ENCODE measurements around the gene GAGE12H.
"Not testable (repeated sequence)": the region's sequence is repeated elsewhere in the genome, so short reads cannot be mapped to it uniquely, and the experiment has no call there.

The GAGE12H gene

GRCh38 chrX:49579649-49580048, at the start of gene GAGE12H:
Gene GAGE12H (plus strand): TSS chrX:49579949. CDS start chrX:49581104, 1,155 bp downstream.
- H3K4me1 ChIP-seq (ENCODE audit: control insufficient read depth, insufficient read depth, low read length); H3K4me3 ChIP-seq (ENCODE audit: low read length); H3K9me3 ChIP-seq (ENCODE audit: control insufficient read depth, low read length); H3K36me3 ChIP-seq (ENCODE audit: control insufficient read depth, insufficient read depth, low read length); H3K9ac ChIP-seq (ENCODE audit: low read length); H3K27me3 ChIP-seq (ENCODE audit: control insufficient read depth, insufficient read depth, low read length): not testable (repeated sequence)

DNA sequence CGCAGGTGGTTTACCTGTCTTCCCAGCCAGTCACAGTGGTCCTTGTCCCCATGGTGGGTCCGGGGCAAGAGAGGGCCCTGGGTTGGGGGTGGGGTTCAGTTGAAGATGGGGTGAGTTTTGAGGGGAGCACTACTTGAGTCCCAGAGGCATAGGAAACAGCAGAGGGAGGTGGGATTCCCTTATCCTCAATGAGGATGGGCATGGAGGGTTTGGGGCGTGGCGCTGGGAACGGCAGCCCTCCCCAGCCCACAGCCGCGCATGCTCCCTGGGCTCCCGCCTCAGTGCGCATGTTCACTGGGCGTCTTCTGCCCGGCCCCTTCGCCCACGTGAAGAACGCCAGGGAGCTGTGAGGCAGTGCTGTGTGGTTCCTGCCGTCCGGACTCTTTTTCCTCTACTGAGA, 47.9 kb upstream of the GAGE12H start, which contains the start of gene GAGE12C:
Gene GAGE12C, plus strand, starts transcription at position 301 of the 400 bp plus-strand sequence. CDS start 1,155 bp downstream, outside the sequence.
- H3K9me3 ChIP-seq (ENCODE audit: control insufficient read depth, low read length), result not testable (repeated sequence)

DNA sequence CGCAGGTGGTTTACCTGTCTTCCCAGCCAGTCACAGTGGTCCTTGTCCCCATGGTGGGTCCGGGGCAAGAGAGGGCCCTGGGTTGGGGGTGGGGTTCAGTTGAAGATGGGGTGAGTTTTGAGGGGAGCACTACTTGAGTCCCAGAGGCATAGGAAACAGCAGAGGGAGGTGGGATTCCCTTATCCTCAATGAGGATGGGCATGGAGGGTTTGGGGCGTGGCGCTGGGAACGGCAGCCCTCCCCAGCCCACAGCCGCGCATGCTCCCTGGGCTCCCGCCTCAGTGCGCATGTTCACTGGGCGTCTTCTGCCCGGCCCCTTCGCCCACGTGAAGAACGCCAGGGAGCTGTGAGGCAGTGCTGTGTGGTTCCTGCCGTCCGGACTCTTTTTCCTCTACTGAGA, 38.3 kb upstream of the GAGE12H start, which contains the start of gene GAGE12D:
Gene GAGE12D, plus strand, starts transcription at position 301 of the 400 bp plus-strand sequence. CDS start 1,155 bp downstream, outside the sequence.
- not testable (repeated sequence) for H3K4me3 ChIP-seq (ENCODE audit: low read length); H3K9me3 ChIP-seq (ENCODE audit: control insufficient read depth, low read length); H3K4me1 ChIP-seq (ENCODE audit: control insufficient read depth, insufficient read depth, low read length); H3K27me3 ChIP-seq (ENCODE audit: control insufficient read depth, insufficient read depth, low read length); H3K9ac ChIP-seq (ENCODE audit: low read length); H3K36me3 ChIP-seq (ENCODE audit: control insufficient read depth, insufficient read depth, low read length)

More for the DNA sequence above, 47.9 kb upstream of the GAGE12H start, which contains the start of gene GAGE12C:
- H3K4me3 ChIP-seq (ENCODE audit: low read length); H3K27me3 ChIP-seq (ENCODE audit: control insufficient read depth, insufficient read depth, low read length); H3K9ac ChIP-seq (ENCODE audit: low read length); H3K36me3 ChIP-seq (ENCODE audit: control insufficient read depth, insufficient read depth, low read length); H3K4me1 ChIP-seq (ENCODE audit: control insufficient read depth, insufficient read depth, low read length): not testable (repeated sequence)

- H3K27me3 ChIP-seq (ENCODE audit: control insufficient read depth, insufficient read depth, low read length); H3K9me3 ChIP-seq (ENCODE audit: control insufficient read depth, low read length); H3K9ac ChIP-seq (ENCODE audit: low read length); H3K4me3 ChIP-seq (ENCODE audit: low read length); H3K36me3 ChIP-seq (ENCODE audit: control insufficient read depth, insufficient read depth, low read length); H3K4me1 ChIP-seq (ENCODE audit: control insufficient read depth, insufficient read depth, low read length): not testable (repeated sequence)
Observed at GRCh38 chrX:49550989-49551388, 28.8 kb upstream of the GAGE12H start, which contains the start of gene GAGE12E. Gene GAGE12E (plus strand): TSS chrX:49551289. CDS start chrX:49552444, 1,155 bp downstream.

GRCh38 chrX:49560542-49560941, 19.2 kb upstream of the GAGE12H start, which contains the start of gene GAGE12F:
Gene GAGE12F (plus strand): TSS chrX:49560842. CDS start chrX:49561997, 1,155 bp downstream.
- H3K36me3 ChIP-seq (ENCODE audit: control insufficient read depth, insufficient read depth, low read length); H3K4me3 ChIP-seq (ENCODE audit: low read length); H3K9ac ChIP-seq (ENCODE audit: low read length); H3K9me3 ChIP-seq (ENCODE audit: control insufficient read depth, low read length); H3K27me3 ChIP-seq (ENCODE audit: control insufficient read depth, insufficient read depth, low read length); H3K4me1 ChIP-seq (ENCODE audit: control insufficient read depth, insufficient read depth, low read length): not testable (repeated sequence)

DNA sequence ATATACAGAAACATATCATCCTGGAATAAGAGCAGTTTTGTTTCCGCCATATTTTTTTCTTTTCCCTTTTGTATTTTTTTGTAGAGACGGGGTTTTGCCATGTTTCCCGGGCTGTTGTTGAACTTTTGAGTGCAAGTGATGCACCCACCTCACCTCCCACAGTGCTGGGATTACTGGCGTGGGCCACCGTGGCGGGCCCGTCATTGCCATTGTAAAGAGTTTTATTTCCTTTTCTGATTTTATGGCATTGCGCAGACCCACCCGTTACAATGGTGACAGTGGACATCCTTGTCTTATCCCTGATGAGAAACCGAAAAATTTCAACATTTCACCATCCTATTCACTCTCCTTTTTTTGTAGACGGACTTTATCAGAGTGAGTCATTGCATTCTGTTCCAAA, 11.0 kb upstream of the GAGE12H start:
- H3K27me3 ChIP-seq (ENCODE audit: control insufficient read depth, insufficient read depth, low read length); H3K9me3 ChIP-seq (ENCODE audit: control insufficient read depth, low read length); H3K36me3 ChIP-seq (ENCODE audit: control insufficient read depth, insufficient read depth, low read length); H3K9ac ChIP-seq (ENCODE audit: low read length); H3K4me3 ChIP-seq (ENCODE audit: low read length); H3K4me1 ChIP-seq (ENCODE audit: control insufficient read depth, insufficient read depth, low read length): not testable (repeated sequence)

- H3K4me3 ChIP-seq (ENCODE audit: low read length); H3K27me3 ChIP-seq (ENCODE audit: control insufficient read depth, insufficient read depth, low read length); H3K36me3 ChIP-seq (ENCODE audit: control insufficient read depth, insufficient read depth, low read length); H3K4me1 ChIP-seq (ENCODE audit: control insufficient read depth, insufficient read depth, low read length); H3K9ac ChIP-seq (ENCODE audit: low read length); H3K9me3 ChIP-seq (ENCODE audit: control insufficient read depth, low read length): not testable (repeated sequence)
Observed at GRCh38 chrX:49569152-49569551, 10.6 kb upstream of the GAGE12H start.

DNA sequence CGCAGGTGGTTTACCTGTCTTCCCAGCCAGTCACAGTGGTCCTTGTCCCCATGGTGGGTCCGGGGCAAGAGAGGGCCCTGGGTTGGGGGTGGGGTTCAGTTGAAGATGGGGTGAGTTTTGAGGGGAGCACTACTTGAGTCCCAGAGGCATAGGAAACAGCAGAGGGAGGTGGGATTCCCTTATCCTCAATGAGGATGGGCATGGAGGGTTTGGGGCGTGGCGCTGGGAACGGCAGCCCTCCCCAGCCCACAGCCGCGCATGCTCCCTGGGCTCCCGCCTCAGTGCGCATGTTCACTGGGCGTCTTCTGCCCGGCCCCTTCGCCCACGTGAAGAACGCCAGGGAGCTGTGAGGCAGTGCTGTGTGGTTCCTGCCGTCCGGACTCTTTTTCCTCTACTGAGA, 9.6 kb upstream of the GAGE12H start, which contains the start of gene GAGE12G:
Gene GAGE12G, plus strand, starts transcription at position 301 of the 400 bp plus-strand sequence. CDS start 1,155 bp downstream, outside the sequence.
- not testable (repeated sequence) for H3K4me1 ChIP-seq (ENCODE audit: control insufficient read depth, insufficient read depth, low read length); H3K9me3 ChIP-seq (ENCODE audit: control insufficient read depth, low read length); H3K9ac ChIP-seq (ENCODE audit: low read length); H3K36me3 ChIP-seq (ENCODE audit: control insufficient read depth, insufficient read depth, low read length); H3K27me3 ChIP-seq (ENCODE audit: control insufficient read depth, insufficient read depth, low read length); H3K4me3 ChIP-seq (ENCODE audit: low read length)

DNA sequence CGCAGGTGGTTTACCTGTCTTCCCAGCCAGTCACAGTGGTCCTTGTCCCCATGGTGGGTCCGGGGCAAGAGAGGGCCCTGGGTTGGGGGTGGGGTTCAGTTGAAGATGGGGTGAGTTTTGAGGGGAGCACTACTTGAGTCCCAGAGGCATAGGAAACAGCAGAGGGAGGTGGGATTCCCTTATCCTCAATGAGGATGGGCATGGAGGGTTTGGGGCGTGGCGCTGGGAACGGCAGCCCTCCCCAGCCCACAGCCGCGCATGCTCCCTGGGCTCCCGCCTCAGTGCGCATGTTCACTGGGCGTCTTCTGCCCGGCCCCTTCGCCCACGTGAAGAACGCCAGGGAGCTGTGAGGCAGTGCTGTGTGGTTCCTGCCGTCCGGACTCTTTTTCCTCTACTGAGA, 9.4 kb downstream of the GAGE12H start, which contains the start of gene GAGE2A:
Gene GAGE2A, plus strand, starts transcription at position 301 of the 400 bp plus-strand sequence. CDS start 1,155 bp downstream, outside the sequence.
- H3K9me3 ChIP-seq (ENCODE audit: control insufficient read depth, low read length); H3K36me3 ChIP-seq (ENCODE audit: control insufficient read depth, insufficient read depth, low read length); H3K4me1 ChIP-seq (ENCODE audit: control insufficient read depth, insufficient read depth, low read length); H3K9ac ChIP-seq (ENCODE audit: low read length); H3K4me3 ChIP-seq (ENCODE audit: low read length); H3K27me3 ChIP-seq (ENCODE audit: control insufficient read depth, insufficient read depth, low read length): not testable (repeated sequence)

DNA sequence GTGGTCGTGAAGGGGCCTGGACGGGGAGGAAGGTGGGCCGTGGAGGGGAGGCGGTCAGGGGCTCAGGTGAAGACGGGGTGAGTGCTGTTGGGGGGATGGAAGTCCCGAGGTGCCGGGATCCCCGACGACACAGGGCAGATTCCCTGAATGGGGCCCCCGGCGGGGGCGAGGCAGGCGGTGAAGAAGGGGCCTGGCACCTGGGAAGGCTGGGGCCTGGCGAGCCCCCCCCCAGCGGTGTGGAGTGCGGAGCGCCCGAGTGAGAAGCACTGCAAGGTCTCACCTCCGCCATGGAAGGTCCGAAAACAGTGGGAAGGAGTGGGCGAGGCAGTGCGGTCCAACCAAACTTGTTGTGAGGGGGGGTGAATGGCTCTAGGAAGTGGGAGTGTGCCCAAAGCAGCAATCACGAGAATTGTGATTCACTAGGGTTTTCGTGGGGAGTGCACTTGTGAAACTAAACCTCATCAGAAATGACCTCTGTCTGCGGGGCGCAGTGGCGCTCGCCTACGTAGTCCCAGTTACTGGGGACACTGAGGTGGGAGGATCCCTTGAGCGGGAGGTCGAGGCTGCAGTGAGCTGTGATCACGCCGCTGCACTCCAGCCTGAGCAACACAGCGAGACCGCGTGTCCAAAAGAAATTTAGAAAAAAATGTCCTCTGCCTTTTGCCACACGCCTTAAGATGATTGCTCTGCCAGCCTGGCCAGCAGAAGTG, 10.2 kb downstream of the GAGE12H start:
- H3K9me3 ChIP-seq (ENCODE audit: control insufficient read depth, low read length); H3K4me3 ChIP-seq (ENCODE audit: low read length); H3K9ac ChIP-seq (ENCODE audit: low read length); H3K4me1 ChIP-seq (ENCODE audit: control insufficient read depth, insufficient read depth, low read length); H3K27me3 ChIP-seq (ENCODE audit: control insufficient read depth, insufficient read depth, low read length); H3K36me3 ChIP-seq (ENCODE audit: control insufficient read depth, insufficient read depth, low read length): not testable (repeated sequence)

- not testable (repeated sequence) for H3K9me3 ChIP-seq (ENCODE audit: control insufficient read depth, low read length); H3K4me3 ChIP-seq (ENCODE audit: low read length); H3K4me1 ChIP-seq (ENCODE audit: control insufficient read depth, insufficient read depth, low read length)
Observed at GRCh38 chrX:49590488-49590887, 10.7 kb downstream of the GAGE12H start.

GRCh38 chrX:49598720-49599119, 19.0 kb downstream of the GAGE12H start, which contains the start of gene GAGE1:
Gene GAGE1 (plus strand): TSS chrX:49599020. CDS start chrX:49600175, 1,155 bp downstream.
- H3K9me3 ChIP-seq (ENCODE audit: control insufficient read depth, low read length); H3K4me3 ChIP-seq (ENCODE audit: low read length); H3K36me3 ChIP-seq (ENCODE audit: control insufficient read depth, insufficient read depth, low read length); H3K27me3 ChIP-seq (ENCODE audit: control insufficient read depth, insufficient read depth, low read length); H3K4me1 ChIP-seq (ENCODE audit: control insufficient read depth, insufficient read depth, low read length); H3K9ac ChIP-seq (ENCODE audit: low read length): not testable (repeated sequence)

More at GRCh38 chrX:49590488-49590887, 10.7 kb downstream of the GAGE12H start:
- not testable (repeated sequence) for H3K9ac ChIP-seq (ENCODE audit: low read length); H3K27me3 ChIP-seq (ENCODE audit: control insufficient read depth, insufficient read depth, low read length); H3K36me3 ChIP-seq (ENCODE audit: control insufficient read depth, insufficient read depth, low read length)
